Kidney epithelial cell (primary cell): ENCODE data around the gene RAD51B. TPM values are rescaled to one million over a fixed set of nuclear protein-coding genes. Genes with fewer than 3 reads are reported as not detected.

ENCODE experiments used
- DNase-seq: peaks from one replicate; pipeline ENCODE4 v3.0.0-alpha.2; 2010; ENCODE audit warnings: low read depth
- H3K27me3 ChIP-seq: 2 replicates; pipeline ENCODE4 v1.6.0; 2011; ENCODE audit warnings: low read length; ENCODE audit not compliant: control insufficient read depth, insufficient read depth
- H3K36me3 ChIP-seq: 2 replicates; pipeline ENCODE4 v1.5.1; 2011; ENCODE audit warnings: low read length; ENCODE audit not compliant: control insufficient read depth, insufficient read depth
- H3K4me3 ChIP-seq: 2 replicates; pipeline ENCODE4 v1.5.1; 2011; ENCODE audit warnings: low read depth, mild to moderate bottlenecking, control low read depth, low read length
- CTCF ChIP-seq: IDR thresholded peaks from 2 replicates; pipeline ENCODE4 v1.5.1; 2011; ENCODE audit warnings: mild to moderate bottlenecking, moderate library complexity, low read length, control low read depth, inconsistent platforms; ENCODE audit not compliant: insufficient read depth, poor library complexity, severe bottlenecking
- total RNA-seq: library from RNA; depleted of rRNA; stranded (reverse); fragments of >200 nt; gene quantifications from 2 replicates; pipeline ENCODE4 v1.2.3, GENCODE V29; 2015

The RAD51B gene
- total RNA-seq, 1 donor from 2014 or later = 9.5 TPM

- DNase-seq = no peak
- Histone ChIP-seq H3K27me3 (no peaks in the 10 kb centered on the region), H3K36me3 (no peaks in the 10 kb centered on the region), H3K4me3 (no peak overlapping the region)
- TF ChIP-seq CTCF = no peak
Observed at GRCh38 chr14:67938071-67938470, 118.5 kb downstream of the RAD51B start.

GRCh38 chr14:67940486-67941455 lies 121.2 kb downstream of the RAD51B start:
- H3K4me3 ChIP-seq = no peak overlapping the region
- H3K36me3 ChIP-seq = no peaks in the 10 kb centered on the region
- TF ChIP-seq CTCF = no peak
- H3K27me3 ChIP-seq = no peaks in the 10 kb centered on the region
- DNase-seq = peak; percentile 52

GRCh38 chr14:67941456-67942018 lies 122.0 kb downstream of the RAD51B start:
- no peak for TF ChIP-seq CTCF
- Histone ChIP-seq H3K36me3 (no peaks in the 10 kb centered on the region), H3K27me3 (no peaks in the 10 kb centered on the region), H3K4me3 (no peak overlapping the region)
- DNase-seq = no peak

- TF ChIP-seq CTCF = no peak
- no peak overlapping the region for H3K4me3 ChIP-seq
- H3K36me3 ChIP-seq = no peaks in the 10 kb centered on the region
- no peaks in the 10 kb centered on the region for H3K27me3 ChIP-seq
- DNase-seq = no peak
Observed at GRCh38 chr14:67942080-67942710, 122.6 kb downstream of the RAD51B start.

GRCh38 chr14:67943947-67944346 lies 124.4 kb downstream of the RAD51B start:
- Histone ChIP-seq H3K4me3 (no peak overlapping the region), H3K27me3 (no peaks in the 10 kb centered on the region), H3K36me3 (no peaks in the 10 kb centered on the region)
- peak; percentile 58 for TF ChIP-seq CTCF
- DNase-seq = peak; percentile 69
